PC-3 (cell line): ENCODE results near the gene CUTC. TPM values are rescaled to one million over a fixed set of nuclear protein-coding genes. Genes with fewer than 3 reads are reported as not detected.

ENCODE experiments used
- ATAC-seq: fragments of 200-7000 bp; cut with Tn5 transposase; 2 replicates; pipeline ENCODE4 v1.9.1; 2020; ENCODE audit warnings: mild to moderate bottlenecking, moderate library complexity
- BruUV-seq: library from RNA; stranded (reverse); fragments of 400-500 nt; replicated peaks from 2 replicates; lab custom pipeline; 2021; lab: Mats Ljungman, UMichigan
- CTCF ChIA-PET: fragments of 300-600 bp; sonication (Branson Sonifier 250); formaldehyde crosslinking; loops from one replicate; lab custom pipeline; 2022; ENCODE audit warnings: antibody characterized with exemption; lab: Charles Lee
- POLR2A ChIA-PET: fragments of 300-600 bp; sonication (Branson Sonifier 250); formaldehyde crosslinking; loops from one replicate; lab custom pipeline; 2022; ENCODE audit warnings: antibody characterized with exemption; ENCODE audit not compliant: unreplicated experiment; lab: Charles Lee
- DNase-seq: peaks from one replicate; pipeline ENCODE4 v3.0.0-alpha.2; 2015
- H2AFZ ChIP-seq: fragments of 300-600 bp; sonication (generic); 2 replicates; pipeline ENCODE4 v1.6.0; 2016; ENCODE audit warnings: antibody characterized with exemption, low read length
- H3F3A ChIP-seq: fragments of 300-600 bp; sonication (generic); one replicate; pipeline ENCODE4 v1.6.0; 2017; ENCODE audit warnings: antibody characterized with exemption, low read length, control low read depth, mild to moderate bottlenecking; ENCODE audit not compliant: unreplicated experiment
- H3K27ac ChIP-seq: fragments of 300-600 bp; sonication (generic); 2 replicates; pipeline ENCODE4 v1.5.1; 2016; ENCODE audit warnings: mild to moderate bottlenecking, low read length
- H3K27me3 ChIP-seq: fragments of 300-600 bp; sonication (generic); 2 replicates; pipeline ENCODE4 v1.6.1; 2016; ENCODE audit warnings: low read length, mixed read lengths
- H3K36me3 ChIP-seq: fragments of 300-600 bp; sonication (generic); 2 replicates; pipeline ENCODE4 v1.6.1; 2016; ENCODE audit warnings: low read depth, mixed run types, low read length, mixed read lengths
- H3K4me1 ChIP-seq: fragments of 300-600 bp; sonication (generic); 2 replicates; pipeline ENCODE4 v1.5.1; 2016; ENCODE audit warnings: low read length; ENCODE audit not compliant: insufficient read depth
- H3K4me2 ChIP-seq: fragments of 300-600 bp; sonication (generic); 2 replicates; pipeline ENCODE4 v1.6.0; 2016; ENCODE audit warnings: low read length
- H3K4me3 ChIP-seq: fragments of 300-600 bp; sonication (generic); 2 replicates; pipeline ENCODE4 v1.5.1; 2016; ENCODE audit warnings: mild to moderate bottlenecking, low read length, mixed read lengths
- H3K79me2 ChIP-seq: fragments of 300-600 bp; sonication (generic); 2 replicates; pipeline ENCODE4 v1.6.1; 2017; ENCODE audit warnings: low read length, mixed read lengths
- H3K9ac ChIP-seq: fragments of 300-600 bp; sonication (generic); 2 replicates; pipeline ENCODE4 v1.6.0; 2016; ENCODE audit warnings: mild to moderate bottlenecking, low read length
- H3K9me2 ChIP-seq: fragments of 300-600 bp; sonication (generic); replicated peaks from 2 replicates; pipeline ENCODE4 v1.6.1; 2016; ENCODE audit warnings: mixed run types, low read length, mixed read lengths
- H3K9me3 ChIP-seq: fragments of 300-600 bp; sonication (generic); 2 replicates; pipeline ENCODE4 v1.6.1; 2016; ENCODE audit warnings: low read length, mixed read lengths
- H4K20me1 ChIP-seq: fragments of 300-600 bp; sonication (generic); 2 replicates; pipeline ENCODE4 v1.6.1; 2016; ENCODE audit warnings: low read length, mixed read lengths
- EZH2 ChIP-seq: fragments of 300-600 bp; sonication (generic); IDR thresholded peaks from one replicate; pipeline ENCODE4 v1.6.1; 2017; ENCODE audit warnings: antibody characterized with exemption, mild to moderate bottlenecking, low read length; ENCODE audit not compliant: unreplicated experiment
- EZH2phosphoT487 ChIP-seq: fragments of 300-600 bp; sonication (generic); IDR thresholded peaks from 2 replicates; pipeline ENCODE4 v1.6.1; 2018; ENCODE audit warnings: mild to moderate bottlenecking, antibody characterized with exemption, low read length, borderline replicate concordance
- intact Hi-C: fragments of 100-400 bp; cut with micrococcal nuclease; formaldehyde crosslinking; loops from 2 replicates; pipeline ENCODE4 v1.9.0; 2023
- total RNA-seq: library from RNA; depleted of rRNA; stranded (reverse); fragments of >200 nt; gene quantifications from 2 replicates; pipeline ENCODE4 v1.2.3, GENCODE V29; 2014
- TF ChIP-seq, protein P1 (sequence below): fragments of 300-600 bp; sonication (generic); conservative IDR thresholded peaks from 2 replicates; pipeline ENCODE4 v1.5.1; 2017; ENCODE audit warnings: antibody characterized with exemption, low read depth, mild to moderate bottlenecking, low read length

Gene CUTC
- total RNA-seq, 1 experiment from 2014 or later, result 10.2 TPM

GRCh38 chr10:99685597-99685967 is 46.5 kb upstream of the CUTC start:
- Histone ChIP-seq H3K4me3 (no peak overlapping the region), H3K27ac (no peak overlapping the region), H3F3A (no peaks in the 10 kb centered on the region), H2AFZ (no peak overlapping the region), H3K9me3 (no peaks in the 10 kb centered on the region), H3K27me3 (no peaks in the 10 kb centered on the region), H3K79me2 (no peaks in the 10 kb centered on the region), H3K36me3 (0 out of 2 replicates have a peak, but pooled peaks cover 3% of the 10 kb centered on the region), H3K9ac (no peak overlapping the region), H3K9me2 (no peaks in the 10 kb centered on the region), H3K4me2 (no peak overlapping the region), H3K4me1 (peaks cover 17% of the 10 kb centered on the region), H4K20me1 (no peaks in the 10 kb centered on the region)
- intact Hi-C loops, result loop anchor here (10.0 kb wide), 1 partner anchor 251 kb away; the partner anchor contains the start of gene GOT1
- DNase-seq (no peak), ATAC-seq (no peak)
- BruUV-seq, result no TSS peak
- TF ChIP-seq EZH2, result no peak
- TF ChIP-seq EZH2phosphoT487, result no peak
- TF ChIP-seq, protein P1, sequence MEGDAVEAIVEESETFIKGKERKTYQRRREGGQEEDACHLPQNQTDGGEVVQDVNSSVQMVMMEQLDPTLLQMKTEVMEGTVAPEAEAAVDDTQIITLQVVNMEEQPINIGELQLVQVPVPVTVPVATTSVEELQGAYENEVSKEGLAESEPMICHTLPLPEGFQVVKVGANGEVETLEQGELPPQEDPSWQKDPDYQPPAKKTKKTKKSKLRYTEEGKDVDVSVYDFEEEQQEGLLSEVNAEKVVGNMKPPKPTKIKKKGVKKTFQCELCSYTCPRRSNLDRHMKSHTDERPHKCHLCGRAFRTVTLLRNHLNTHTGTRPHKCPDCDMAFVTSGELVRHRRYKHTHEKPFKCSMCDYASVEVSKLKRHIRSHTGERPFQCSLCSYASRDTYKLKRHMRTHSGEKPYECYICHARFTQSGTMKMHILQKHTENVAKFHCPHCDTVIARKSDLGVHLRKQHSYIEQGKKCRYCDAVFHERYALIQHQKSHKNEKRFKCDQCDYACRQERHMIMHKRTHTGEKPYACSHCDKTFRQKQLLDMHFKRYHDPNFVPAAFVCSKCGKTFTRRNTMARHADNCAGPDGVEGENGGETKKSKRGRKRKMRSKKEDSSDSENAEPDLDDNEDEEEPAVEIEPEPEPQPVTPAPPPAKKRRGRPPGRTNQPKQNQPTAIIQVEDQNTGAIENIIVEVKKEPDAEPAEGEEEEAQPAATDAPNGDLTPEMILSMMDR, result no peak
- POLR2A ChIA-PET, result no interaction called here
- CTCF ChIA-PET, result no interaction called here

GRCh38 chr10:99689461-99689860 is 42.6 kb upstream of the CUTC start:
- Histone ChIP-seq H3K4me3 (no peak overlapping the region), H3K27ac (no peak overlapping the region), H3K36me3 (0 out of 2 replicates have a peak, but pooled peaks cover 3% of the 10 kb centered on the region), H3K4me1 (0 out of 2 replicates have a peak, but pooled peaks cover 3% of the 10 kb centered on the region), H2AFZ (no peak overlapping the region), H3K9me3 (no peaks in the 10 kb centered on the region), H4K20me1 (no peaks in the 10 kb centered on the region), H3K79me2 (no peaks in the 10 kb centered on the region), H3K9me2 (no peaks in the 10 kb centered on the region), H3K4me2 (no peak overlapping the region), H3K9ac (no peak overlapping the region), H3F3A (no peaks in the 10 kb centered on the region), H3K27me3 (no peaks in the 10 kb centered on the region)
- POLR2A ChIA-PET, result interaction anchor here (0.8 kb wide), 1 partner anchor 42 kb away, joined by 7 read pairs; the partner anchor contains the start of genes COX15 and CUTC
- intact Hi-C loops, result loop anchor here (10.0 kb wide), 1 partner anchor 255 kb away; the partner anchor contains the start of gene GOT1
- ATAC-seq (no peak), DNase-seq (no peak)
- BruUV-seq, result no TSS peak
- CTCF ChIA-PET, result no interaction called here
- TF ChIP-seq EZH2, result no peak
- TF ChIP-seq, protein P1, result no peak
- TF ChIP-seq EZH2phosphoT487, result no peak

GRCh38 chr10:99693933-99694583 is 38.0 kb upstream of the CUTC start:
- TF ChIP-seq EZH2 (no peak), EZH2phosphoT487 (no peak)
- TF ChIP-seq, protein P1, result no peak
- ATAC-seq (no peak), DNase-seq (peak; percentile 12)
- H3K9me3 ChIP-seq, result no peaks in the 10 kb centered on the region
- no peaks in the 10 kb centered on the region for H3K79me2 ChIP-seq
- no peaks in the 10 kb centered on the region for H3K9me2 ChIP-seq
- H3K4me1 ChIP-seq, result no peaks in the 10 kb centered on the region
- H2AFZ ChIP-seq, result no peak overlapping the region
- H3F3A ChIP-seq, result no peaks in the 10 kb centered on the region
- no peaks in the 10 kb centered on the region for H4K20me1 ChIP-seq
- H3K27ac ChIP-seq, result no peak overlapping the region
- ChIA-PET POLR2A (no interaction called here), CTCF (no interaction called here)
- BruUV-seq, result no TSS peak
- H3K9ac ChIP-seq, result no peak overlapping the region
- H3K27me3 ChIP-seq, result no peaks in the 10 kb centered on the region
- intact Hi-C loops, result no loop called here
- peaks cover 6% of the 10 kb centered on the region; the same call in 1 of the 2 replicates for H3K36me3 ChIP-seq
- H3K4me2 ChIP-seq, result no peak overlapping the region
- no peak overlapping the region for H3K4me3 ChIP-seq
